Muscle layer of colon (tissue), 2 donors: ENCODE data around the gene GP5.

Source experiments
- H3K27ac ChIP-seq: one replicate; pipeline ENCODE4 v1.7.0; 2013; ENCODE audit warnings: low read depth, mild to moderate bottlenecking, low read length, moderate library complexity
- H3K27me3 ChIP-seq, 2 donors: one replicate each; pipeline ENCODE4 v1.7.0; 2013; ENCODE audit warnings: low read length in 2 of 2, mild to moderate bottlenecking in 2 of 2; ENCODE audit not compliant: insufficient read depth in 2 of 2, control insufficient read depth in 1 of 2
- H3K36me3 ChIP-seq: one replicate; pipeline ENCODE4 v1.7.0; 2013; ENCODE audit warnings: mild to moderate bottlenecking, low read length; ENCODE audit not compliant: insufficient read depth
- H3K4me1 ChIP-seq: one replicate; pipeline ENCODE4 v1.7.0; 2013; ENCODE audit warnings: mild to moderate bottlenecking, low read length; ENCODE audit not compliant: insufficient read depth
- H3K4me3 ChIP-seq, 2 donors: one replicate each; pipeline ENCODE4 v1.7.0; 2013; ENCODE audit warnings: low read length in 2 of 2, low read depth in 1 of 2, mild to moderate bottlenecking in 1 of 2, moderate library complexity in 1 of 2
- H3K9ac ChIP-seq: one replicate; pipeline ENCODE4 v1.7.0; 2013; ENCODE audit warnings: low read length
- H3K9me3 ChIP-seq: one replicate; pipeline ENCODE4 v1.7.0; 2013; ENCODE audit warnings: mild to moderate bottlenecking, low read length
- donor health status: abdominal sarcoma.
- donor health status: Adenocarcinoma of cecum.

The GP5 gene

GRCh38 chr3:194399166-194399565 is at the start of gene GP5:
Gene GP5 (minus strand): TSS chr3:194399266. CDS start chr3:194398282, 984 bp downstream.
- H3K27me3 ChIP-seq, result peaks cover 7 to 20% of the 10 kb centered on the region in 2 donors
- no peak within 1 kb of the TSS for H3K9ac ChIP-seq
- H3K36me3 ChIP-seq, result no peaks in the 10 kb centered on the region
- H3K9me3 ChIP-seq, result no peaks in the 10 kb centered on the region
- peak within 1 kb of the TSS; percentile 26 to 55 for H3K4me3 ChIP-seq
- H3K4me1 ChIP-seq, result peaks cover 10% of the 10 kb centered on the region
- no peak within 1 kb of the TSS for H3K27ac ChIP-seq

- Histone ChIP-seq H3K4me3 (no peak overlapping the region), H3K27ac (no peak overlapping the region), H3K27me3 (no peaks in the 10 kb centered on the region), H3K36me3 (peaks cover 36% of the 10 kb centered on the region), H3K9me3 (no peaks in the 10 kb centered on the region), H3K4me1 (no peaks in the 10 kb centered on the region), H3K9ac (no peak overlapping the region)
Observed at GRCh38 chr3:194447657-194448056, 48.6 kb upstream of the GP5 start.

- Histone ChIP-seq H3K27ac (no peak overlapping the region), H3K27me3 (no peaks in the 10 kb centered on the region), H3K9ac (no peak overlapping the region), H3K4me3 (no peak overlapping the region), H3K4me1 (no peaks in the 10 kb centered on the region), H3K36me3 (peaks cover 36% of the 10 kb centered on the region), H3K9me3 (no peaks in the 10 kb centered on the region)
Observed at GRCh38 chr3:194447161-194447560, 48.1 kb upstream of the GP5 start.

- H3K4me1 ChIP-seq, result no peaks in the 10 kb centered on the region
- H3K9ac ChIP-seq, result no peak overlapping the region
- no peaks in the 10 kb centered on the region for H3K27me3 ChIP-seq
- H3K9me3 ChIP-seq, result no peaks in the 10 kb centered on the region
- no peak overlapping the region for H3K4me3 ChIP-seq
- peaks cover 34% of the 10 kb centered on the region for H3K36me3 ChIP-seq
- H3K27ac ChIP-seq, result no peak overlapping the region
Observed at GRCh38 chr3:194446754-194447153, 47.7 kb upstream of the GP5 start.

GRCh38 chr3:194446172-194446571 is 47.1 kb upstream of the GP5 start:
- H3K27me3 ChIP-seq, result no peaks in the 10 kb centered on the region
- H3K4me3 ChIP-seq, result no peak overlapping the region
- no peaks in the 10 kb centered on the region for H3K4me1 ChIP-seq
- H3K27ac ChIP-seq, result no peak overlapping the region
- H3K36me3 ChIP-seq, result peaks cover 31% of the 10 kb centered on the region
- H3K9me3 ChIP-seq, result no peaks in the 10 kb centered on the region
- no peak overlapping the region for H3K9ac ChIP-seq

- Histone ChIP-seq H3K4me1 (no peaks in the 10 kb centered on the region), H3K27me3 (no peaks in the 10 kb centered on the region), H3K36me3 (peaks cover 32% of the 10 kb centered on the region), H3K9me3 (no peaks in the 10 kb centered on the region), H3K27ac (no peak overlapping the region), H3K9ac (no peak overlapping the region), H3K4me3 (no peak overlapping the region)
Observed at GRCh38 chr3:194443901-194444300, 44.8 kb upstream of the GP5 start.

GRCh38 chr3:194440756-194441155 is 41.7 kb upstream of the GP5 start:
- H3K4me1 ChIP-seq, result no peaks in the 10 kb centered on the region
- H3K9me3 ChIP-seq, result no peaks in the 10 kb centered on the region
- no peaks in the 10 kb centered on the region for H3K27me3 ChIP-seq
- H3K27ac ChIP-seq, result no peak overlapping the region
- H3K4me3 ChIP-seq, result no peak overlapping the region
- H3K9ac ChIP-seq, result no peak overlapping the region
- H3K36me3 ChIP-seq, result peaks cover 38% of the 10 kb centered on the region

GRCh38 chr3:194439881-194440550 is 41.0 kb upstream of the GP5 start:
- no peaks in the 10 kb centered on the region for H3K27me3 ChIP-seq
- no peak overlapping the region for H3K4me3 ChIP-seq
- peaks cover 42% of the 10 kb centered on the region for H3K36me3 ChIP-seq
- no peak overlapping the region for H3K27ac ChIP-seq
- no peaks in the 10 kb centered on the region for H3K9me3 ChIP-seq
- no peak overlapping the region for H3K9ac ChIP-seq
- no peaks in the 10 kb centered on the region for H3K4me1 ChIP-seq

GRCh38 chr3:194434503-194434902 is 35.4 kb upstream of the GP5 start:
- H3K27ac ChIP-seq, result no peak overlapping the region
- no peak overlapping the region for H3K9ac ChIP-seq
- peaks cover 63% of the 10 kb centered on the region for H3K36me3 ChIP-seq
- H3K4me1 ChIP-seq, result no peaks in the 10 kb centered on the region
- H3K9me3 ChIP-seq, result no peaks in the 10 kb centered on the region
- no peaks in the 10 kb centered on the region for H3K27me3 ChIP-seq
- H3K4me3 ChIP-seq, result no peak overlapping the region

GRCh38 chr3:194431554-194431953 is 32.5 kb upstream of the GP5 start:
- Histone ChIP-seq H3K4me3 (no peak overlapping the region), H3K36me3 (peaks cover 56% of the 10 kb centered on the region), H3K27ac (no peak overlapping the region), H3K4me1 (no peaks in the 10 kb centered on the region), H3K9ac (no peak overlapping the region), H3K27me3 (no peaks in the 10 kb centered on the region), H3K9me3 (no peaks in the 10 kb centered on the region)

- peaks cover 35% of the 10 kb centered on the region for H3K36me3 ChIP-seq
- H3K27me3 ChIP-seq, result no peaks in the 10 kb centered on the region
- no peaks in the 10 kb centered on the region for H3K4me1 ChIP-seq
- no peaks in the 10 kb centered on the region for H3K9me3 ChIP-seq
- H3K27ac ChIP-seq, result no peak overlapping the region
- no peak overlapping the region for H3K4me3 ChIP-seq
- no peak overlapping the region for H3K9ac ChIP-seq
Observed at GRCh38 chr3:194425399-194425798, 26.3 kb upstream of the GP5 start.

- Histone ChIP-seq H3K4me3 (no peak overlapping the region), H3K36me3 (peaks cover 34% of the 10 kb centered on the region), H3K27ac (no peak overlapping the region), H3K27me3 (no peaks in the 10 kb centered on the region), H3K9me3 (no peaks in the 10 kb centered on the region), H3K9ac (no peak overlapping the region), H3K4me1 (no peaks in the 10 kb centered on the region)
Observed at GRCh38 chr3:194424953-194425352, 25.9 kb upstream of the GP5 start.
